ENCODE results near the gene MTOR.
A peak's percentile ranks its signal among the peaks of the same experiment; 100 is the strongest.
"Not testable (repeated sequence)": the region's sequence is repeated elsewhere in the genome, so short reads cannot be mapped to it uniquely, and the experiment has no call there.

MTOR gene

GRCh38 chr1:11301601-11302000 lies 39.2 kb upstream of the MTOR start:
- peak overlapping the region; percentile 69 for H3K27ac Mint-ChIP-seq
- H3K27me3 Mint-ChIP-seq (ENCODE audit: low read depth, poor library complexity), result peaks cover 12% of the 10 kb centered on the region
- TF ChIP-seq CTCF (IDR thresholded peaks at IDR 0.05), result no peak
- peaks cover 24% of the 10 kb centered on the region for H3K4me1 Mint-ChIP-seq
- H3K9me3 Mint-ChIP-seq, result peaks cover 4% of the 10 kb centered on the region
- peaks cover 5% of the 10 kb centered on the region for H3K36me3 Mint-ChIP-seq (ENCODE audit: low read depth)
- no peak overlapping the region for H3K4me3 Mint-ChIP-seq
- DNase-seq, result no peak

- H3K9me3 Mint-ChIP-seq, result no peaks in the 10 kb centered on the region
- peaks cover 40% of the 10 kb centered on the region for H3K4me1 Mint-ChIP-seq
- no peak overlapping the region for H3K4me3 Mint-ChIP-seq
- peaks cover 9% of the 10 kb centered on the region for H3K36me3 Mint-ChIP-seq (ENCODE audit: low read depth)
- TF ChIP-seq CTCF (IDR thresholded peaks at IDR 0.05), result no peak
- DNase-seq, result no peak
- H3K27ac Mint-ChIP-seq, result peak overlapping the region; percentile 57
- H3K27me3 Mint-ChIP-seq (ENCODE audit: low read depth, poor library complexity), result peaks cover 12% of the 10 kb centered on the region
Measured at GRCh38 chr1:11299225-11299574, 36.8 kb upstream of the MTOR start.

GRCh38 chr1:11298390-11299224 lies 36.3 kb upstream of the MTOR start:
- Mint-ChIP-seq H3K27ac (no peak overlapping the region), H3K4me1 (peaks cover 40% of the 10 kb centered on the region), H3K27me3 (ENCODE audit: low read depth, poor library complexity) (peaks cover 12% of the 10 kb centered on the region), H3K36me3 (ENCODE audit: low read depth) (peaks cover 9% of the 10 kb centered on the region), H3K4me3 (no peak overlapping the region), H3K9me3 (no peaks in the 10 kb centered on the region)
- no peak for TF ChIP-seq CTCF (IDR thresholded peaks at IDR 0.05)
- no peak for DNase-seq

- H3K4me3 Mint-ChIP-seq; H3K36me3 Mint-ChIP-seq (ENCODE audit: low read depth); H3K27ac Mint-ChIP-seq; H3K9me3 Mint-ChIP-seq; DNase-seq: not testable (repeated sequence)
- peaks cover 13% of the 10 kb centered on the region for H3K27me3 Mint-ChIP-seq (ENCODE audit: low read depth, poor library complexity)
- peaks cover 47% of the 10 kb centered on the region for H3K4me1 Mint-ChIP-seq
Measured at GRCh38 chr1:11297774-11298173, 35.4 kb upstream of the MTOR start.

- peaks cover 15% of the 10 kb centered on the region for H3K27me3 Mint-ChIP-seq (ENCODE audit: low read depth, poor library complexity)
- no peak overlapping the region for H3K4me3 Mint-ChIP-seq
- peaks cover 49% of the 10 kb centered on the region for H3K4me1 Mint-ChIP-seq
- H3K9me3 Mint-ChIP-seq, result no peaks in the 10 kb centered on the region
- TF ChIP-seq CTCF (IDR thresholded peaks at IDR 0.05), result no peak
- H3K36me3 Mint-ChIP-seq (ENCODE audit: low read depth), result peaks cover 9% of the 10 kb centered on the region
- no peak for DNase-seq
- no peak overlapping the region for H3K27ac Mint-ChIP-seq
Measured at GRCh38 chr1:11295905-11296304, 33.6 kb upstream of the MTOR start.

- Mint-ChIP-seq H3K4me1 (peaks cover 49% of the 10 kb centered on the region), H3K27me3 (ENCODE audit: low read depth, poor library complexity) (peaks cover 15% of the 10 kb centered on the region), H3K36me3 (ENCODE audit: low read depth) (peaks cover 14% of the 10 kb centered on the region)
Measured at GRCh38 chr1:11294951-11295350, 32.6 kb upstream of the MTOR start.

More at GRCh38 chr1:11294951-11295350, 32.6 kb upstream of the MTOR start:
- no peak for DNase-seq
- Mint-ChIP-seq H3K9me3 (no peaks in the 10 kb centered on the region), H3K4me3 (no peak overlapping the region), H3K27ac (peak overlapping the region; percentile 94)
- TF ChIP-seq CTCF (IDR thresholded peaks at IDR 0.05), result no peak
